DND-41 (cell line): ENCODE data around the gene PMAIP1.

Experiments used
- ATAC-seq: fragments of 200-7000 bp; cut with Tn5 transposase; 3 replicates; pipeline ENCODE4 v1.9.1; 2021; ENCODE audit warnings: low read depth; ENCODE audit not compliant: insufficient read depth
- DNase-seq: peaks from one replicate; pipeline ENCODE4 v3.0.0-alpha.2; 2020
- H2AFZ ChIP-seq: 2 replicates; pipeline ENCODE4 v1.6.0; 2012; ENCODE audit warnings: low read depth, low read length
- H3K27ac ChIP-seq: 2 replicates; pipeline ENCODE4 v1.5.1; 2012; ENCODE audit warnings: low read length, inconsistent platforms
- H3K27me3 ChIP-seq: fragments of 200-600 bp; sonication (generic); 2 replicates; pipeline ENCODE4 v1.6.0; 2012; ENCODE audit warnings: low read length, mild to moderate bottlenecking, inconsistent platforms; ENCODE audit not compliant: insufficient read depth, poor library complexity
- H3K36me3 ChIP-seq: 2 replicates; pipeline ENCODE4 v1.5.1; 2012; ENCODE audit warnings: low read length, inconsistent platforms; ENCODE audit not compliant: insufficient read depth
- H3K4me1 ChIP-seq: 2 replicates; pipeline ENCODE4 v1.5.1; 2012; ENCODE audit warnings: mild to moderate bottlenecking, low read length; ENCODE audit not compliant: insufficient read depth
- H3K4me2 ChIP-seq: 2 replicates; pipeline ENCODE4 v1.6.0; 2012; ENCODE audit warnings: mild to moderate bottlenecking, moderate library complexity, low read length, inconsistent platforms; ENCODE audit not compliant: insufficient read depth
- H3K4me3 ChIP-seq, 2 experiments: fragments of 200-600 bp in 1 of 2; shearing (Covaris generic) in 1 of 2; 2 replicates each; pipeline ENCODE4 v1.5.1; 2012 to 2016; ENCODE audit warnings: inconsistent platforms in 2 of 2, low read length in 2 of 2, mild to moderate bottlenecking in 2 of 2, low read depth in 1 of 2, moderate library complexity in 1 of 2
- H3K79me2 ChIP-seq: 2 replicates; pipeline ENCODE4 v1.6.0; 2012; ENCODE audit warnings: low read length, inconsistent platforms; ENCODE audit not compliant: insufficient read depth
- H3K9ac ChIP-seq: 2 replicates; pipeline ENCODE4 v1.6.0; 2012; ENCODE audit warnings: low read depth, mild to moderate bottlenecking, inconsistent platforms, low read length, moderate library complexity
- H3K9me3 ChIP-seq: 2 replicates; pipeline ENCODE4 v1.5.1; 2012; ENCODE audit warnings: low read length, moderate library complexity, mild to moderate bottlenecking, inconsistent platforms; ENCODE audit not compliant: insufficient read depth, severe bottlenecking
- H4K20me1 ChIP-seq: 2 replicates; pipeline ENCODE4 v1.6.0; 2012; ENCODE audit warnings: low read length; ENCODE audit not compliant: insufficient read depth
- CTCF ChIP-seq: IDR thresholded peaks from 2 replicates; pipeline ENCODE4 v1.5.1; 2012; ENCODE audit warnings: borderline replicate concordance, low read length, moderate library complexity, mild to moderate bottlenecking; ENCODE audit not compliant: poor library complexity, severe bottlenecking; ENCODE audit errors: extremely low read depth
- EZH2 ChIP-seq: IDR thresholded peaks from 3 replicates; pipeline ENCODE4 v1.6.1; 2012; ENCODE audit warnings: borderline replicate concordance, low read depth, mild to moderate bottlenecking, moderate library complexity, low read length, inconsistent platforms; ENCODE audit not compliant: severe bottlenecking

The PMAIP1 gene

GRCh38 chr18:59945544-59945943 is 45.7 kb downstream of the PMAIP1 start:
- no peaks in the 10 kb centered on the region for H3K36me3 ChIP-seq
- H3K27me3 ChIP-seq: no peaks in the 10 kb centered on the region
- H3K79me2 ChIP-seq: no peaks in the 10 kb centered on the region
- no peaks in the 10 kb centered on the region for H4K20me1 ChIP-seq
- TF ChIP-seq EZH2 (no peak), CTCF (no peak)
- H3K9ac ChIP-seq: no peak overlapping the region
- ATAC-seq (no peak), DNase-seq (no peak)
- H3K9me3 ChIP-seq: no peaks in the 10 kb centered on the region
- H3K27ac ChIP-seq: no peak overlapping the region
- H2AFZ ChIP-seq: no peak overlapping the region
- H3K4me3 ChIP-seq: no peak overlapping the region
- H3K4me2 ChIP-seq: no peak overlapping the region
- H3K4me1 ChIP-seq: no peaks in the 10 kb centered on the region; the same call in 1 of the 2 replicates

GRCh38 chr18:59950215-59950944 is 50.6 kb downstream of the PMAIP1 start:
- no peak for DNase-seq
- no peak overlapping the region for H2AFZ ChIP-seq
- no peak for ATAC-seq

GRCh38 chr18:59951591-59951990 is 51.8 kb downstream of the PMAIP1 start:
- Histone ChIP-seq H3K9ac (no peak overlapping the region), H3K27ac (no peak overlapping the region), H3K4me1 (peaks cover 25% of the 10 kb centered on the region), H3K36me3 (no peaks in the 10 kb centered on the region), H3K9me3 (no peaks in the 10 kb centered on the region), H4K20me1 (no peaks in the 10 kb centered on the region), H2AFZ (no peak overlapping the region), H3K27me3 (no peaks in the 10 kb centered on the region), H3K79me2 (no peaks in the 10 kb centered on the region), H3K4me3 (no peak overlapping the region), H3K4me2 (no peak overlapping the region)
- no peak for DNase-seq
- TF ChIP-seq EZH2 (no peak), CTCF (no peak)
- no peak for ATAC-seq

More at GRCh38 chr18:59950215-59950944, 50.6 kb downstream of the PMAIP1 start:
- Histone ChIP-seq H3K27ac (no peak overlapping the region), H3K36me3 (no peaks in the 10 kb centered on the region), H4K20me1 (no peaks in the 10 kb centered on the region), H3K4me3 (no peak overlapping the region), H3K4me1 (peaks cover 13% of the 10 kb centered on the region), H3K9ac (no peak overlapping the region), H3K9me3 (no peaks in the 10 kb centered on the region), H3K27me3 (no peaks in the 10 kb centered on the region), H3K79me2 (no peaks in the 10 kb centered on the region), H3K4me2 (no peak overlapping the region)
- TF ChIP-seq CTCF (no peak), EZH2 (no peak)
